GM12878 (cell line): ENCODE measurements around the gene DYRK4. TPM values are rescaled to one million over a fixed set of nuclear protein-coding genes. Genes with fewer than 3 reads are reported as not detected.

Source experiments
- ATAC-seq: fragments of 200-7000 bp; cut with Tn5 transposase; 3 replicates; pipeline ENCODE4 v1.9.1; 2020; ENCODE audit warnings: mild to moderate bottlenecking, moderate library complexity
- BruUV-seq: library from RNA; stranded (reverse); fragments of 400-500 nt; replicated peaks from 2 replicates; lab custom pipeline; 2021; lab: Mats Ljungman, UMichigan
- CTCF ChIA-PET: fragments of 300-600 bp; sonication (Branson Sonifier 250); formaldehyde crosslinking; extraction: SDS; loops from one replicate; lab custom pipeline; 2021; ENCODE audit warnings: inconsistent platforms; lab: Yijun Ruan, JAX
- POLR2A ChIA-PET: fragments of 350-600 bp; formaldehyde crosslinking; extraction: SDS; loops from one replicate; lab custom pipeline; 2021; ENCODE audit warnings: inconsistent platforms; lab: Charles Lee
- RAD21 ChIA-PET: fragments of 300-600 bp; sonication (Branson Sonifier 250); formaldehyde crosslinking; loops from one replicate; lab custom pipeline; 2023; ENCODE audit warnings: antibody characterized with exemption; ENCODE audit not compliant: unreplicated experiment; lab: Charles Lee
- SMC1A ChIA-PET: fragments of 300-600 bp; sonication (Branson Sonifier 250); formaldehyde crosslinking; loops from one replicate; lab custom pipeline; 2023; ENCODE audit not compliant: unreplicated experiment, uncharacterized antibody; lab: Charles Lee
- DNase-seq: peaks from one replicate; pipeline ENCODE4 v3.0.0-alpha.2; 2011; ENCODE audit warnings: low read depth, low spot score
- FAIRE-seq: peaks from 3 replicates; lab custom pipeline; 2011; peaks lifted over from hg19 to GRCh38; lab: Jason Lieb, UNC
- H2AFZ ChIP-seq: 2 replicates; pipeline ENCODE4 v1.6.0; 2011; ENCODE audit warnings: low read depth, low read length, control low read depth; ENCODE audit not compliant: control insufficient read depth
- H3K27ac ChIP-seq: 2 replicates; pipeline ENCODE4 v1.5.1; 2011; ENCODE audit warnings: control low read depth; ENCODE audit not compliant: control insufficient read depth, insufficient read depth
- H3K27me3 ChIP-seq, 2 experiments: replicated peaks in 1 of 2; 2 replicates each; pipeline versions ENCODE4 v1.6.0 to v1.6.1; 2011; ENCODE audit warnings: low read length in 1 of 2; ENCODE audit not compliant: control insufficient read depth in 2 of 2, insufficient read depth in 2 of 2
- H3K36me3 ChIP-seq, 2 experiments: 2 replicates each; pipeline ENCODE4 v1.5.1; 2011; ENCODE audit warnings: low read length in 1 of 2; ENCODE audit not compliant: control insufficient read depth in 2 of 2, insufficient read depth in 2 of 2
- H3K4me1 ChIP-seq: 2 replicates; pipeline ENCODE4 v1.6.1; 2011; ENCODE audit warnings: mild to moderate bottlenecking, low read length, moderate library complexity, mixed read lengths; ENCODE audit not compliant: control insufficient read depth, insufficient read depth
- H3K4me2 ChIP-seq: 2 replicates; pipeline ENCODE4 v1.6.0; 2011; ENCODE audit warnings: control low read depth; ENCODE audit not compliant: control insufficient read depth, insufficient read depth
- H3K4me3 ChIP-seq: fragments of 200-600 bp; sonication (generic); 2 replicates; pipeline ENCODE4 v1.5.1; 2016
- H3K79me2 ChIP-seq: 2 replicates; pipeline ENCODE4 v1.6.0; 2011; ENCODE audit warnings: low read length; ENCODE audit not compliant: control insufficient read depth, insufficient read depth
- H3K9ac ChIP-seq: 2 replicates; pipeline ENCODE4 v1.8.0; 2011; ENCODE audit warnings: low read length, control low read depth, mixed read lengths; ENCODE audit not compliant: control insufficient read depth, insufficient read depth
- H3K9me3 ChIP-seq: replicated peaks from 3 replicates; pipeline ENCODE4 v1.5.1; 2011; ENCODE audit warnings: mild to moderate bottlenecking, low read length; ENCODE audit not compliant: control insufficient read depth, insufficient read depth
- H4K20me1 ChIP-seq: 2 replicates; pipeline ENCODE4 v1.6.0; 2011; ENCODE audit not compliant: control insufficient read depth, insufficient read depth
- ASH2L ChIP-seq: fragments of 300-600, 200-600 bp; sonication (generic); IDR thresholded peaks from 2 replicates; pipeline ENCODE4 v1.6.1; 2017; ENCODE audit warnings: low read depth, mild to moderate bottlenecking, borderline replicate concordance
- JUNB ChIP-seq: IDR thresholded peaks from 2 replicates; pipeline ENCODE4 v1.6.1; 2016; ENCODE audit warnings: antibody characterized with exemption, mild to moderate bottlenecking
- MYC ChIP-seq: IDR thresholded peaks from 2 replicates; pipeline ENCODE4 v1.6.1; 2011; ENCODE audit warnings: mild to moderate bottlenecking, low read length, moderate library complexity, inconsistent platforms; ENCODE audit not compliant: insufficient read depth, insufficient replicate concordance, insufficient read length, severe bottlenecking
- NFYB ChIP-seq: IDR thresholded peaks from 2 replicates; pipeline ENCODE4 v1.6.1; 2011; ENCODE audit warnings: low read depth, mild to moderate bottlenecking, low read length, improper control_type of control experiment, moderate library complexity; ENCODE audit not compliant: insufficient read depth
- WGBS: methylation state at CpG from one replicate; pipeline ENCODE4 v1.1.6; 2016; ENCODE audit warnings: low lambda C conversion rate; ENCODE audit not compliant: insufficient replicate concordance, insufficient coverage; ENCODE audit errors: missing lambda C conversion rate; 5-methylcytosine and 5-hydroxymethylcytosine counted together
- in situ Hi-C: fragments of 300-500 bp; cut with MboI; formaldehyde crosslinking; loops from 9 replicates; pipeline ENCODE4 v1.14.3; 2018; ENCODE audit warnings: mixed read lengths
- intact Hi-C: fragments of 100-400 bp; cut with micrococcal nuclease; formaldehyde crosslinking; loops from one replicate; pipeline ENCODE4 v1.14.2; 2022; ENCODE audit not compliant: unreplicated experiment
- polyA plus RNA-seq, 11 experiments: library from polyadenylated mRNA; depleted of rRNA in 4 of 11; unstranded in 6 of 11; stranded (reverse) in 5 of 11; fragments of >200 nt; fragmentation: Nextera tagmentation in 4 of 11; fragmentation: Illumina TruSeq in 1 of 11; extraction: Ambion mirVana in 4 of 11; extraction: Trizol in 1 of 11; gene quantifications; 1 replicate in 1 of 11; 2 replicates in 10 of 11; pipeline versions ENCODE4 v1.2.1 to v1.2.3, GENCODE V29; 2011 to 2016; ENCODE audit warnings: inconsistent platforms in 2 of 11, missing spikeins in 2 of 11, low read depth in 1 of 11
- total RNA-seq, 4 experiments: library from RNA; depleted of rRNA in 3 of 4; stranded (reverse); fragments of >200 nt in 3 of 4; fragmentation: Illumina TruSeq in 1 of 4; extraction: Trizol in 1 of 4; gene quantifications; 2 replicates each; pipeline versions ENCODE4 v1.2.1 to v1.2.3, GENCODE V29; 2013 to 2021
- TF ChIP-seq, protein P1 (sequence below): IDR thresholded peaks from 2 replicates; pipeline ENCODE4 v1.6.1; 2012; ENCODE audit warnings: mild to moderate bottlenecking, low read depth, low read length
- TF ChIP-seq, protein P2 (sequence below): fragments of 150-350 bp; IDR thresholded peaks from 2 replicates; pipeline ENCODE4 v1.6.1; 2016; ENCODE audit warnings: low read depth, low read length

Gene DYRK4
- total and polyA plus RNA-seq, 10 of the 15 experiments (the other 5 are each of a cell fraction or from before 2014, with no cell fraction given): 30.8 to 66.7 (median 46.8) TPM

DNA sequence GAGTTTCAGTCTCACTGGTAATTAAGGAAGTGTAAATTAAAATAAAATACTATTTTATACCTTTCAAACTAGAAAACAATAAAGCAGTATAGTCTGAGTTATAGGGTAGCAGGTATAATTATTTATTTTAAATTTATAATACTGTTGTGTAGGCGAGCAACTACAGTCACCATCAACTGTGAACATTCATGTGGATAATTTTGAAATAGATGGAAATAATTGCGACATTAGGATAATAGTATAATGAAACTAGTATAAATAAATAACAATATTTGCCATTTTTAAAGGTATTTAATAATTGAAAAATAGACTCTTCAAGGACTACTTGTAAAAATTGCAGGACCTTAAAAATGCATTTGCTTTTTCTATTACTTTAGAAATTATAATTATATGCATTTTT is 3.8 kb upstream of the DYRK4 start:
- DNase-seq (no peak), FAIRE-seq (no peak), ATAC-seq (no peak)
- ChIA-PET POLR2A (no interaction called here), CTCF (no interaction called here), SMC1A (no interaction called here), RAD21 (no interaction called here)
- no peaks in the 10 kb centered on the region for H3K79me2 ChIP-seq
- no peak overlapping the region for H3K27ac ChIP-seq
- no peaks in the 10 kb centered on the region for H3K27me3 ChIP-seq
- H3K4me3 ChIP-seq: no peak overlapping the region
- no peak overlapping the region for H3K9ac ChIP-seq
- no peaks in the 10 kb centered on the region for H3K9me3 ChIP-seq
- no peaks in the 10 kb centered on the region for H4K20me1 ChIP-seq
- H3K4me2 ChIP-seq: no peak overlapping the region
- WGBS: 98% methylated on average over 2 of the region's 2 CpGs
- H3K4me1 ChIP-seq: no peaks in the 10 kb centered on the region
- H2AFZ ChIP-seq: no peak overlapping the region
- in situ Hi-C loops: no loop called here
- H3K36me3 ChIP-seq: peaks cover 0 to 22% of the 10 kb centered on the region in 2 experiments; a peak in 3 of 4 replicates
- TF ChIP-seq, protein P1, sequence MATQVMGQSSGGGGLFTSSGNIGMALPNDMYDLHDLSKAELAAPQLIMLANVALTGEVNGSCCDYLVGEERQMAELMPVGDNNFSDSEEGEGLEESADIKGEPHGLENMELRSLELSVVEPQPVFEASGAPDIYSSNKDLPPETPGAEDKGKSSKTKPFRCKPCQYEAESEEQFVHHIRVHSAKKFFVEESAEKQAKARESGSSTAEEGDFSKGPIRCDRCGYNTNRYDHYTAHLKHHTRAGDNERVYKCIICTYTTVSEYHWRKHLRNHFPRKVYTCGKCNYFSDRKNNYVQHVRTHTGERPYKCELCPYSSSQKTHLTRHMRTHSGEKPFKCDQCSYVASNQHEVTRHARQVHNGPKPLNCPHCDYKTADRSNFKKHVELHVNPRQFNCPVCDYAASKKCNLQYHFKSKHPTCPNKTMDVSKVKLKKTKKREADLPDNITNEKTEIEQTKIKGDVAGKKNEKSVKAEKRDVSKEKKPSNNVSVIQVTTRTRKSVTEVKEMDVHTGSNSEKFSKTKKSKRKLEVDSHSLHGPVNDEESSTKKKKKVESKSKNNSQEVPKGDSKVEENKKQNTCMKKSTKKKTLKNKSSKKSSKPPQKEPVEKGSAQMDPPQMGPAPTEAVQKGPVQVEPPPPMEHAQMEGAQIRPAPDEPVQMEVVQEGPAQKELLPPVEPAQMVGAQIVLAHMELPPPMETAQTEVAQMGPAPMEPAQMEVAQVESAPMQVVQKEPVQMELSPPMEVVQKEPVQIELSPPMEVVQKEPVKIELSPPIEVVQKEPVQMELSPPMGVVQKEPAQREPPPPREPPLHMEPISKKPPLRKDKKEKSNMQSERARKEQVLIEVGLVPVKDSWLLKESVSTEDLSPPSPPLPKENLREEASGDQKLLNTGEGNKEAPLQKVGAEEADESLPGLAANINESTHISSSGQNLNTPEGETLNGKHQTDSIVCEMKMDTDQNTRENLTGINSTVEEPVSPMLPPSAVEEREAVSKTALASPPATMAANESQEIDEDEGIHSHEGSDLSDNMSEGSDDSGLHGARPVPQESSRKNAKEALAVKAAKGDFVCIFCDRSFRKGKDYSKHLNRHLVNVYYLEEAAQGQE: no peak
- TF ChIP-seq ASH2L (no peak), MYC (no peak), NFYB (no peak), JUNB (no peak)
- TF ChIP-seq, protein P2, sequence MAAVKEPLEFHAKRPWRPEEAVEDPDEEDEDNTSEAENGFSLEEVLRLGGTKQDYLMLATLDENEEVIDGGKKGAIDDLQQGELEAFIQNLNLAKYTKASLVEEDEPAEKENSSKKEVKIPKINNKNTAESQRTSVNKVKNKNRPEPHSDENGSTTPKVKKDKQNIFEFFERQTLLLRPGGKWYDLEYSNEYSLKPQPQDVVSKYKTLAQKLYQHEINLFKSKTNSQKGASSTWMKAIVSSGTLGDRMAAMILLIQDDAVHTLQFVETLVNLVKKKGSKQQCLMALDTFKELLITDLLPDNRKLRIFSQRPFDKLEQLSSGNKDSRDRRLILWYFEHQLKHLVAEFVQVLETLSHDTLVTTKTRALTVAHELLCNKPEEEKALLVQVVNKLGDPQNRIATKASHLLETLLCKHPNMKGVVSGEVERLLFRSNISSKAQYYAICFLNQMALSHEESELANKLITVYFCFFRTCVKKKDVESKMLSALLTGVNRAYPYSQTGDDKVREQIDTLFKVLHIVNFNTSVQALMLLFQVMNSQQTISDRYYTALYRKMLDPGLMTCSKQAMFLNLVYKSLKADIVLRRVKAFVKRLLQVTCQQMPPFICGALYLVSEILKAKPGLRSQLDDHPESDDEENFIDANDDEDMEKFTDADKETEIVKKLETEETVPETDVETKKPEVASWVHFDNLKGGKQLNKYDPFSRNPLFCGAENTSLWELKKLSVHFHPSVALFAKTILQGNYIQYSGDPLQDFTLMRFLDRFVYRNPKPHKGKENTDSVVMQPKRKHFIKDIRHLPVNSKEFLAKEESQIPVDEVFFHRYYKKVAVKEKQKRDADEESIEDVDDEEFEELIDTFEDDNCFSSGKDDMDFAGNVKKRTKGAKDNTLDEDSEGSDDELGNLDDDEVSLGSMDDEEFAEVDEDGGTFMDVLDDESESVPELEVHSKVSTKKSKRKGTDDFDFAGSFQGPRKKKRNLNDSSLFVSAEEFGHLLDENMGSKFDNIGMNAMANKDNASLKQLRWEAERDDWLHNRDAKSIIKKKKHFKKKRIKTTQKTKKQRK: no peak
- TF ChIP-seq, all 136 proteins: peak for 0
- intact Hi-C loops: no loop called here
- BruUV-seq: no TSS peak
